ENCODE results near the gene POLH. TPM values are rescaled to one million over a fixed set of nuclear protein-coding genes. Genes with fewer than 3 reads are reported as not detected.
"Not testable (repeated sequence)": the region's sequence is repeated elsewhere in the genome, so short reads cannot be mapped to it uniquely, and the experiment has no call there.

POLH gene
- total RNA-seq, 4 donors from 2014 or later = 7.1 to 12.6 (median 10.2) TPM

DNA sequence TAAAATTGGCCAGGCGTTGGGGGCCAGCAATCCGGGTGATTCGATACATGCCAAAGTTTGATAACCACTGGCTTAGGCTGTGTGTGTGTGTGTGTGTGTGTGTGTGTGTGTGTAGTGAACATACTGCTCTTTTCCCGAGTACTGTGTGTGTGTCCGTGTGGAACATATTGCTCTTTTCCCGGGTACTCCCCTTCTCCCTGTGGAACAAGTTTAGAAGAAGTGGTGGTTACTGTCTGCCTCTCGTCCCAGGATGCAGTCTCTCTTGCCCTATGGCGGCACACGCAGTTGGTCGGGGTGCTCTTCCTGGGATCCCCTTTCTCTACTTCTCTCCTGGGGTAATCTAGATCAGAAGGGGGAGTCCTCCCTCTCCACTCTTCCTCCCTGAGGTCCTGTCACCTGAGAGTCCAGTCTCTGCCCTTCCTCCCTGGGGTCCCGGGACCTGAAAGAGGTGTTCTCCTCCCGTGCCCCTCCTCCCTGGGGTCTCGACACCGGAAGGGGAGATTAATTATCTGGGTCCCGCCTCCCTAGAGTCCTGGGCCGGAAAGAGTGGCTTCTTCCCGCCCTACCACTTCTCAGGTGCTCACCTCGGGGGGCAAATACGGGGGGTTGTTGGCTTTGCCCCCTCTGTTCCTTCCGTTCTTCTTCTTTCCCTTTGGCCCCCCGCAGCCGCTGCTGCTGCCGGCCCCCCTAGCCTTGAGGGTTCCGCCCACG is 52.6 kb downstream of the POLH start:
- peaks cover 0 to 33% (median 3%) of the 10 kb centered on the region in 4 donors for H3K4me1 ChIP-seq
- H3K36me3 ChIP-seq = peaks cover 0 to 28% (median 0%) of the 10 kb centered on the region in 3 donors
- peak overlapping the region; percentile 84 to 99 (median 96) for H3K4me3 ChIP-seq
- peak in 2 of 3 donors; percentile 52 to 70 for DNase-seq
- H3K27ac ChIP-seq = peak overlapping the region; percentile 91 to 99 (median 96)
- H3K27me3 ChIP-seq = no peaks in the 10 kb centered on the region
- no peak for TF ChIP-seq POLR2A (IDR thresholded peaks at IDR 0.05)
- TF ChIP-seq, protein P1, sequence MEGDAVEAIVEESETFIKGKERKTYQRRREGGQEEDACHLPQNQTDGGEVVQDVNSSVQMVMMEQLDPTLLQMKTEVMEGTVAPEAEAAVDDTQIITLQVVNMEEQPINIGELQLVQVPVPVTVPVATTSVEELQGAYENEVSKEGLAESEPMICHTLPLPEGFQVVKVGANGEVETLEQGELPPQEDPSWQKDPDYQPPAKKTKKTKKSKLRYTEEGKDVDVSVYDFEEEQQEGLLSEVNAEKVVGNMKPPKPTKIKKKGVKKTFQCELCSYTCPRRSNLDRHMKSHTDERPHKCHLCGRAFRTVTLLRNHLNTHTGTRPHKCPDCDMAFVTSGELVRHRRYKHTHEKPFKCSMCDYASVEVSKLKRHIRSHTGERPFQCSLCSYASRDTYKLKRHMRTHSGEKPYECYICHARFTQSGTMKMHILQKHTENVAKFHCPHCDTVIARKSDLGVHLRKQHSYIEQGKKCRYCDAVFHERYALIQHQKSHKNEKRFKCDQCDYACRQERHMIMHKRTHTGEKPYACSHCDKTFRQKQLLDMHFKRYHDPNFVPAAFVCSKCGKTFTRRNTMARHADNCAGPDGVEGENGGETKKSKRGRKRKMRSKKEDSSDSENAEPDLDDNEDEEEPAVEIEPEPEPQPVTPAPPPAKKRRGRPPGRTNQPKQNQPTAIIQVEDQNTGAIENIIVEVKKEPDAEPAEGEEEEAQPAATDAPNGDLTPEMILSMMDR (IDR thresholded peaks at IDR 0.05) = no peak
- no peaks in the 10 kb centered on the region for H3K9me3 ChIP-seq

DNA sequence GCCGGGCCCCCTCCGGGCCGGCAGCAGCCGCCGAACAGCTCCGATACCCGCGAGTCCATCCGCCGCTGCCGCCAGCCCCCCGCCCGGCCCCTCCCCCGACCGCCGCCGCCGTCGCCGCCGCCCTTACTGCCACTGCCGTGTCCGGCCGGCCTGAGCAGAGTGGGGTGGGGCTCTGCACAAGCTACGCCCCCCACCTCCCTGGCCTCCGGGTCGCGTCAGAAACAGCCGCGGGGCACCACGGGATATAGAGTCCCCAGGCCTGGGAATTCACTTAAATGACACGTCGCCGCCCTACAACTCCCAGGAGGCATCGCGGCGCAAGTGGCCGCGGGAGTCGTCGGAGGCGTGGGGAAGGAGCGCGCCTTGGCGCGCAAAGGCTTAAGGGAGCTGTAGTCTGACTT is 53.1 kb downstream of the POLH start, which contains the start of gene GTPBP2:
TSS of gene GTPBP2 (minus strand) at position 161 of the 401 bp plus-strand sequence. CDS start at position 59, 102 bp downstream.
- Histone ChIP-seq H3K27me3 (no peaks in the 10 kb centered on the region), H3K4me3 (peak within 1 kb of the TSS; percentile 84 to 99 (median 96)), H3K4me1 (peaks cover 0 to 34% (median 3%) of the 10 kb centered on the region in 4 donors), H3K27ac (peak within 1 kb of the TSS; percentile 91 to 99 (median 96)), H3K9me3 (no peaks in the 10 kb centered on the region), H3K36me3 (peaks cover 0 to 23% (median 0%) of the 10 kb centered on the region in 3 donors)
- TF ChIP-seq, protein P1 (IDR thresholded peaks at IDR 0.05) = no peak
- TF ChIP-seq POLR2A (IDR thresholded peaks at IDR 0.05) = peak in 1 of 2 donors; percentile 23
- DNase-seq = peak; percentile 99

DNA sequence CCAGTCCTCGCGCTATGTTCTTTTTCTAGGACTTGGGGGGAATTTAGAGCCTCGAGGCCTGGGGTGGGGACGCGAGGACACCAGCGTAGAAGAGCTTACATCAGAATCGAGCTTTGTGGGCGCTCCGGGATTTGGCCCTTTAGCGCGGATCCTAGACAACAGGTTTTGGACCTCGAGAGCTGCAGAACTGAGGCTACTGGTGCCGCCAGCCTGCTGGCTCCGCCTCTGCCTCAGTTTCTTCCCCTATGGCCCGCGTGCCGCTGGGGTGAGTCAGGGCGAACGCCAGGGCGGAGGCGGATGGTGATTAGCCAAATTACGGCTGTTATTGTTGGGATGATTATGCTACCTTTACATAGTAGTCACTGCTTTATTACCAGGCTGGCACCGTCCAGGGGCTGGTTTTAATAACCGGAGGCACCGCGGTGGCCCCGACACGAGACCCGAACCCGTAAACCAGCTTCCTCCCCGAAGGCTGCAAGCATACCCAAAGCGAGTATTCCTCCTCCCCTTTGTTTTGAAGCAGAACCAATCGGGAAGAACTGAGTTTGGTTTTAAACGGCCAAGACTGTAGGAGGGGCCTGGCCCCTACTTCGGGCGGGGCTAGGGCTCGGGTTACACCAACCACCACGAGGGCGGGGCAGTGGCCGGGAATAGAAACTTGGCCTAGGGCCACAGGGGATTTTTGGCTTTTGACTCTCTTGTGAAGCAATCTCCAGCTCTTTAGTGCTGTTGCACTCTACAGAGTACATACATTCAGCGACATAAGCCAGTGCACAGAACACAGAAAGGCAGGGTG is 53.7 kb downstream of the POLH start:
- H3K27me3 ChIP-seq = no peaks in the 10 kb centered on the region
- H3K36me3 ChIP-seq = peaks cover 0 to 17% (median 0%) of the 10 kb centered on the region in 3 donors
- H3K4me1 ChIP-seq = peaks cover 0 to 35% (median 3%) of the 10 kb centered on the region in 4 donors
- peak overlapping the region; percentile 84 to 99 (median 96) for H3K4me3 ChIP-seq
- TF ChIP-seq, protein P1 (IDR thresholded peaks at IDR 0.05) = peak in 1 of 6 experiments; percentile 4
- peak; percentile 31 to 70 for TF ChIP-seq POLR2A (IDR thresholded peaks at IDR 0.05)
- peak overlapping the region; percentile 91 to 99 (median 96) for H3K27ac ChIP-seq
- no peaks in the 10 kb centered on the region for H3K9me3 ChIP-seq
- DNase-seq = peak; percentile 91 to 97 (median 94)

DNA sequence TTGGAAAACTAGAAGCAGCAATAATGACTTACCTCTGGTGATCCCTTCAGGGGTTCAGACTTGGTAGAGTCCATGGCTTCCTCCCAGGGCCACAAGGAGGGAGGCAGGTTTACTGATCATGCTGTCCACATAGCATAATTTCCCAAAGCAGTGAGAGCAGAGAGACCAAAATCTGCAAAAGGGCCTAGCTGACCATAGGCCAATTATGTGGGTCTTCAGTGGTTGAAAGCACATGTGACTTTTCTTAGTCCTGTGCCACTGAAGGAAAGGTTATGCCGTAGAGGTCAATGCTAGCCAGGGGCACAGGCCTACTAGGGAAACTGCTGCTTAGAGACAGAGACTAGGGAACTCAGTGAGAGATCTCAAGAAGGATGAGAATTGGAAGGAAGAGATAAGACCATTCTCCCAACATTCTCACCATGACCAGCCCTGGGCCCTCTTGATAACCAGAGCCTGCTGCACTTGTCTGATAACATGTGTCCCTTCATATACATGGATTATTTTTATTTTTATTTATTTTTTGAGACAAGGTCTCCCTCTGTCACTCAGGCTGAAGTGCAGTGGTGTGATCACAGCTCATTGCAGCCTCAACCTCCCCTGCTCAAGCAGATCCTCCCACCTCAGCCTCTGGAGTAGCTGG is 55.1 kb downstream of the POLH start:
- DNase-seq = no peak
- H3K9me3 ChIP-seq = no peaks in the 10 kb centered on the region
- peaks cover 0 to 3% (median 0%) of the 10 kb centered on the region in 3 donors for H3K36me3 ChIP-seq
- H3K4me3 ChIP-seq = no peak overlapping the region
- H3K27ac ChIP-seq = peak overlapping the region in 1 of 4 donors; percentile 19
- no peaks in the 10 kb centered on the region for H3K27me3 ChIP-seq
- peaks cover 0 to 43% (median 3%) of the 10 kb centered on the region in 4 donors for H3K4me1 ChIP-seq
- TF ChIP-seq, protein P1 (IDR thresholded peaks at IDR 0.05) = no peak
- TF ChIP-seq POLR2A (IDR thresholded peaks at IDR 0.05) = no peak

DNA sequence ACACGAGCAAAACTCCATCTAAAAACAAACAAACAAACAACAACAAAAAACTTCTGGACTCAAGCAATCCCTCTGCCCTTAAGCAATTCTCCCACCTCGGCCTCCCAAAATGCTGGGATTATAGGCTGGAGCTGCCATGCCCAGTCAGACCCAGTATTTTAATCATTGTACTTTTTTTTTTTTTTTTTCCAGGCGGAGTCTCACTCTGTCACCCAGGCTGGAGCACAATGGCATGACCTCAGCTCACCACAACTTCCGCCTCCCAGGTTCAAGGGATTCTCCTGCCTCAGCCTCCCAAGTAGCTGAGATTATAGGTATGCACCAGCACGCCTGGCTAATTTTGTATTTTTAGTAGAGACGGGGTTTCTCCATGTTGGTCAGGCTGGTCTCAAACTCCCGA is 57.0 kb downstream of the POLH start:
- H3K9me3 ChIP-seq, DNase-seq: not testable (repeated sequence)

More for the DNA sequence above, 57.0 kb downstream of the POLH start:
- not testable (repeated sequence) for H3K27me3 ChIP-seq, H3K4me3 ChIP-seq, H3K36me3 ChIP-seq
- Histone ChIP-seq H3K27ac (peak overlapping the region in 1 of 4 donors; percentile 18), H3K4me1 (peaks cover 0 to 48% (median 15%) of the 10 kb centered on the region in 4 donors)
